Measurements from ENCODE around the gene SORCS2. TPM values are rescaled to one million over a fixed set of nuclear protein-coding genes. Genes with fewer than 3 reads are reported as not detected.
"Not testable (repeated sequence)": the region's sequence is repeated elsewhere in the genome, so short reads cannot be mapped to it uniquely, and the experiment has no call there.

The SORCS2 gene
- polyA plus RNA-seq, 4 donors, result 5.8 to 64.8 (median 8.9) TPM

GRCh38 chr4:7553280-7553679 lies 360.9 kb downstream of the SORCS2 start:
- no peak for DNase-seq (ENCODE audit: low read depth in 4 of 4, low spot score in 3 of 4)

DNA sequence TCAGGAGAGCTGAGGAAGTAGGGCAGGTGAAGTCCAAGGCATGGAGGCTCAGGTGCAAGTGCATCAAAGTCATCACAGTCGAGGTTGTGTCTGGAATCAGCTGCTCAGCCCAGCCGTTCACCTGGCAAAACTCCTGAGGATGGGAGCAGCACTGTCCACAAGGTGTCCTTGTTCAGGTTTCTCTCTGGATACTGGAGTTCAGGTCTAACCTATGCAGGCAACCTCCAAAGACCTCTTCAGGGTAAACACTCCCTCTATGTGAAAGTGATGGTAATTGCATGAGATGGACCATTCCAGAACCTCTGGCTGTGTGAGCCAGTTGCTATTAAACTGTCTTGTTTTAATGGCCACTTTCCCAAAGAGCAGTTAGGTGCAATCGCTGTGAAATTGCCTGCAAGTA lies 362.6 kb downstream of the SORCS2 start:
- DNase-seq (ENCODE audit: low read depth in 4 of 4, low spot score in 3 of 4), result no peak

GRCh38 chr4:7556558-7556957 lies 364.2 kb downstream of the SORCS2 start:
- no peak for DNase-seq (ENCODE audit: low read depth in 4 of 4, low spot score in 3 of 4)

GRCh38 chr4:7557456-7557855 lies 365.1 kb downstream of the SORCS2 start:
- DNase-seq (ENCODE audit: low read depth in 4 of 4, low spot score in 3 of 4), result no peak

- DNase-seq (ENCODE audit: low read depth in 4 of 4, low spot score in 3 of 4), result no peak
These were observed 366.1 kb downstream of the SORCS2 start for GRCh38 chr4:7558436-7558835.

DNA sequence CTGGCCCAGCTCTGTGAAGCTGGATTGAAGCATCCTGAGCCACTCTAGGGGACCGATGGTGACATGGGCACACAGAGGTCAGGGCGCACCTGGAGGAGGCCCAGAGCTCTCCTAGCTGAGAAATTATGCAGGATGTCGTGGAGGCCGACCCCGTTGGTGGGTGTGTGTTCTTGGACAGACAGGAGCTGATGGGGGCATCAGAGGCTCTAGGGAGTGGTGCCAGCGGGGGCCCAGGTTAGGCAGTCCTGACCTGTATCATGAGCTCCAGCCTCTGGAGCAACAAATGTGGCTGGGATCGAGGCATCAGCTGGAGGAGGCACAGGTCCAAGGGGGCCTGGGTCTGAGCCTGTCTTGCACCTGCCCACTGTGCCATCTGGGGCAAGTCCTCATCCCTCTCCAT lies 367.0 kb downstream of the SORCS2 start:
- no peak for DNase-seq (ENCODE audit: low read depth in 4 of 4, low spot score in 3 of 4)

DNA sequence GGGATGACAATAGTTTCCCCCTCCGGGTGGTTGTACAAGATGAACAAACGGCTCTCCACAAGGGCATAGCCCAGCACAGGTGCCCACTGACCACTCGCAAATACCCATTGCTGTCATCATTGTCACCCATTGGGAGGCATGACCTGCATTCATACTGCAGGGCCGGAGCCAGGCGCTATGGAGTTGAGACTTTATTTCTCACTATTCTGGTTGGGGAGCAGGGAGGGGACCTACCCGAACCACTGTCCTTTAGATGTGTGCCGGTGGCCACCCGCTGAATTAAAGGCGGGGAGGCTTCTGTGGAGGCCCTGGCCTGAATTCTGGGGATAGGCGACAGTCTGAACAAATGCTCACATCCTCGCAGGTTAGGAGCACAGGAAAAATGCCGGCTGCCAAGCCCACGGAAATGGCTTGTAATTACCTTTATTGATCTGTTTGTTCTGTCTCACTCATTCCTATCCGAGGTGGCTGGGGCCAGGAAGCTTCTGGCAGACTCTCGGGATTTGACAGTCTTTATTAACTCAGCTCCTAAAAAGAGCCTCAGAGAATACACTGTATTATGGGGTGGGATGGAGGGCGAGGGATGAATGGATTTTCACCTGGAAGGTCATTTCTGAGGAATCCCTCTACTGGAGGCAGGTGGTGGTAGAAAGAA lies 367.5 kb downstream of the SORCS2 start:
- no peak for DNase-seq (ENCODE audit: low read depth in 4 of 4, low spot score in 3 of 4)

GRCh38 chr4:7561557-7561956 lies 369.2 kb downstream of the SORCS2 start:
- no peak for DNase-seq (ENCODE audit: low read depth in 4 of 4, low spot score in 3 of 4)

DNA sequence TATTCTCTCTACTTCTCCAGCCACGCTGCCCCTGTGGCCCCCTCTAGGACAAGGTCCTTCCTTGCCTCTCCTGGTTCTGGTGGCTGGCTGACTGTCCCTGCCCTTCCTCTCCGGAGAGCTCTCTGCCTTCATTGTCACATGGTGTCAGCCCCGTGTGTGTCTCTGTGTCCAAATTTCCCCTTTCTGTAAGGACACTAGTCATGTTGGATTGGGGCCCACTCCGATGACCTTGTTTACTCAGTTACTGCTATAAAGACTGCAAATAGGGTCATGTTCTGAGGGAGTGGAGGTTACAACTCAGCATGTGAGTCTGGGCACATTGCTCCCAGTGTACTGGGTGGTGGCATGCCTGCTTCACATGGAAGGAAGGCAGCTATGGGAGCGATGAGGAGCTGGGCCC lies 371.9 kb downstream of the SORCS2 start:
- DNase-seq (ENCODE audit: low read depth in 4 of 4, low spot score in 3 of 4), result no peak

DNA sequence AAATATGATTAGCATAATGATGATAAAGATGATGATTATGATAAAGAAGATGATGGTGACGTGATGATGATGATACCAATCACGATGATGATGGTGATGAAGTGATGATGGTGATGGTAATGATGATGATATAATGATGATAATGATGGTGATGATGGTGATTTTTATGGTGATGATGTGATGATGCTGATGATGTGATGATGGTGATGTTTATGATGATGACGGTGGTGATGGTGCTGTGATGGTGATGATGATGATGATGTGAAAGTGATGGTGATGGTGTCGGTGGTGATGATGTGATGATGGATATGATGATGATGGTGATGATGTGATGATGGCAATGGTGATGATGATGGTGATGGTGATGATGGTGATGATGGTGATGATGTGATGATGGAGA lies 373.1 kb downstream of the SORCS2 start:
- DNase-seq (ENCODE audit: low read depth in 4 of 4, low spot score in 3 of 4), result no peak

- no peak for DNase-seq (ENCODE audit: low read depth in 4 of 4, low spot score in 3 of 4)
These were observed 377.8 kb downstream of the SORCS2 start for GRCh38 chr4:7569810-7570783.

- DNase-seq (ENCODE audit: low read depth in 4 of 4, low spot score in 3 of 4), result no peak
These were observed 378.7 kb downstream of the SORCS2 start for GRCh38 chr4:7571001-7571400.

GRCh38 chr4:7571701-7572100 lies 379.4 kb downstream of the SORCS2 start:
- DNase-seq (ENCODE audit: low read depth in 4 of 4, low spot score in 3 of 4), result no peak

GRCh38 chr4:7572894-7573293 lies 380.6 kb downstream of the SORCS2 start:
- no peak for DNase-seq (ENCODE audit: low read depth in 4 of 4, low spot score in 3 of 4)

- DNase-seq (ENCODE audit: low read depth in 4 of 4, low spot score in 3 of 4), result no peak
These were observed 381.3 kb downstream of the SORCS2 start for GRCh38 chr4:7573576-7574091.

DNA sequence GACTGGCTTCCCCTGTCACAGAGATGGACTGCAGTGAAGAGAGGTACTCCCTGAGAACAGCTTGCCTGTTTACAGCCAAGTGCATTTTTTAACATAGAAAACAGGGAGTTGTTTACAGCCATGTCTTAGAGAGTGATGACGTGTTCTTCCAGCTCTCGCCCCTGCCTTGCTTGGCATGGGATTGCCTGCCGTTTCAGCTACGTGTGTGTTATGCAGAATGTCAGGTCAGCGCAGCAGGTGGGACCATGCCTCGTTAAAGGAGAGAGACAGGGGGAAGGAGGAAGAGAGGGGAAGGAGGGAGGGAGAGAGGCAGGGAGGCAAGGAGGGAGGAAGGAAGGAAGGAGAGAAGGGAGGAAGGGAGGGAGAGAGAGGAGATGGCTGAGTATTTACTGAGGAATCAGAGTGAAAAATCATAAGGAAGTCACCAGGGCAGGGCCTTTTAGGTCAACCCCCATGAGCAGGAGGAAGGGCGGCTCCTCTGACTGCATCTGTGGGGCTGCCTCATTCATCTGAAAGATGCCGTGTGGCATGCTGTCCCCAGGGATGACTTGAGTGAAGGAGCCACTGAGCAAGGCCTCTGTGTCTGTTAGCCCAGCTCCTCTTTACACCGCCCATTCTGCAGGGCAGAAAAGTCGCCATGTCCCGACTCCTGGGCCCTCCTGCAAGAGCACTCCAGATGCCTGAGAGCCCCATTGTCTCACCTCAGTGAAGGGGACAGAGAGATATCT lies 382.1 kb downstream of the SORCS2 start:
- no peak for DNase-seq (ENCODE audit: low read depth in 4 of 4, low spot score in 3 of 4)

DNA sequence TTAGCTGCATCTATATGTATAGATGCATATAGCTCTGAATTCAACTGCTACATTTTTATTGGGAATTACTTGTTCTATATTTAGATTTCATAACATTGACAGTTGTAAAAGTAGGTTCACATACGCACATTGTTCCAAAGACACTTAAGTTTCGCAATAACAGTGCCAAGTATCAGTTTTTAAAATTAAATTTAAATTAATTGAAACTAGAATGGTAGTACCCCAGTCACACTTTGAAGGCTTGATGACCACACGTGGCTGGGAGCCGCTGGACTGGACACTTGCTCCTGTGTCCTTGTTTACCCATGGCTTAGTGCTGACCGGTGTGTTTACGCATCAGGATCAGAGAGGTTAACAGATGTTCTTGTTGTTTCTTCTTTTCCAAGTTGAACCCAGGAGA lies 383.1 kb downstream of the SORCS2 start:
- no peak for DNase-seq (ENCODE audit: low read depth in 4 of 4, low spot score in 3 of 4)

DNA sequence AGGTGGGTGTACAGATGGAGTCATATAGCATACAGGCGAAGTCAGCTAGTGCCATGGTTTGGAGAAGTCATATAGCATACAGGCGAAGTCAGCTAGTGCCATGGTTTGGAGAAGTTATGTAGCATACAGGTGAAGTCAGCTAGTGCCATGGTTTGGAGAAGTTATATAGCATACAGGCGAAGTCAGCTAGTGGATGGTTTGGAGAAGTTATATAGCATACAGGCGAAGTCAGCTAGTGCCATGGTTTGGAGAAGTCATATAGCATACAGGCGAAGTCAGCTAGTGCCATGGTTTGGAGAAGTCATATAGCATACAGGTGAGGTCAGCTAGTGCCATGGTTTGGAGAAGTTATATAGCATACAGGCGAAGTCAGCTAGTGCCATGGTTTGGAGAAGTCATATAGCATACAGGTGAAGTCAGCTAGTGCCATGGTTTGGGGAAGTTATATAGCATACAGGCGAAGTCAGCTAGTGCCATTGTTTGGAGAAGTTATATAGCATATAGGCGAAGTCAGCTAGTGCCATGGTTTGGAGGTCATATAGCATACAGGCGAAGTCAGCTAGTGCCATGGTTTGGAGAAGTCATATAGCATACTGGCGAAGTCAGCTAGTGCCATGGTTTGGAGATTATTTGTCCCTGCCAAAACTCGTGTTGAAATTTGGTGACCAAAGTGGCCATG lies 385.2 kb downstream of the SORCS2 start:
- not testable (repeated sequence) for DNase-seq (ENCODE audit: low read depth in 4 of 4, low spot score in 3 of 4)

DNA sequence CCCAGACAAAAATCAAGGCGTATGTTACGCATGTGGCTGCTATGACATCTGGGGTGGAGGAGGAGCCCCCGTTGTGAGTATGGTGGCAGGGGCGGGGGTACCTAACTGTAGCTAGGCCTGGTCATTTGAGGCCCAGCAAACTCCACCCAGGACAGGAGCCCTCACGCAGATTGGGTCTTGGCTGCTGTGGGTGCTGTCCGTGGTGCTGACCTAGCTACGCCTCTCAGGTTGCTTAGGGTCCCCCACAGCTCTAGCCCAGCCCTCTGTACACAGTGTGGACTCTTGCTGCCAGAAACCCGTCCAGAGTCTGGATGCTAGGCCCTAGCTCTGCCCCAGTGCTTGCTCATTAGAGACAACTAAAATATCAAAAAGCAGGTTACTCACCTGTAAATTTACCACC lies 389.1 kb downstream of the SORCS2 start:
- peak; percentile 51 to 79 (median 64) for DNase-seq (ENCODE audit: low read depth in 4 of 4, low spot score in 3 of 4)

GRCh38 chr4:7582313-7583097 lies 390.2 kb downstream of the SORCS2 start:
- no peak for DNase-seq (ENCODE audit: low read depth in 4 of 4, low spot score in 3 of 4)
